ENCODE measurements around the gene AGPAT1. TPM values are rescaled to one million over a fixed set of nuclear protein-coding genes. Genes with fewer than 3 reads are reported as not detected.

AGPAT1 gene
- polyA plus RNA-seq, 2 of the 4 experiments (the other 2 are of a cell fraction), result 29.4 to 40.6 TPM

DNA sequence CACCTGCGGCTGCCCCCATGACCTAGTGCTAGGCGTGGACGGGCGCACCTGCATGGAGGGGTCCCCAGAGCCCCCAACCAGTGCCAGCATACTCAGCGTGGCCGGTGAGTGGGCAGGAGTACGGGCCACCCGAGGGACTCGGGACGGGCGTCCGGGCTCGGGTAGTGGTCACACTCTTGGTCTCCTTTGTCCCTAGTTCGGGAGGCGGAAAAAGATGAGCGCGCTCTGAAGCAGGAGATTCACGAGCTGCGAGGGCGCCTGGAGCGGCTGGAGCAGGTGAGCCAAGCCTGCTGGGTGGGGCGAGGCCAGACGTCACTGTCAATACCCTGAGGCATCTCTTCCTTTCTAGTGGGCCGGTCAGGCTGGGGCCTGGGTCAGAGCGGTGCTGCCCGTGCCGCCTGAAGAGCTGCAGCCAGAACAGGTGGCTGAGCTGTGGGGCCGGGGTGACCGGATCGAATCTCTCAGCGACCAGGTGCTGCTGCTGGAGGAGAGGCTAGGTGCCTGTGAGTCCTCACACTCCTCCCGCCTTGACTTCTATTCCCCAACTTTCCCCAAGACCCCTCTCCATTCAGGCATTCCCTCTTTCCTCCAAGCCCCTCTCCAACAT lies 8.6 kb downstream of the AGPAT1 start:
- Histone ChIP-seq H3K4me3 (no peak overlapping the region), H3K27ac (no peak overlapping the region), H3K4me2 (no peak overlapping the region), H3K4me1 (no peaks in the 10 kb centered on the region), H3K9me3 (no peaks in the 10 kb centered on the region)
- DNase-seq (ENCODE audit: low read depth in 1 of 2, low spot score in 1 of 2), result no peak
- ATAC-seq, result no peak
- ChIA-PET CTCF (no interaction called here), POLR2A (interaction anchor here (1.3 kb wide), 1 partner anchor 39 kb away, joined by 3 read pairs; the partner anchor contains the start of gene ATF6B)
- no peak for TF ChIP-seq RNF2 (IDR thresholded peaks at IDR 0.05; ENCODE audit: borderline replicate concordance, low read depth)
- 87% methylated on average over 31 of the region's 32 CpGs for WGBS (ENCODE audit: missing lambda C conversion rate)
- FAIRE-seq, result no peak

DNA sequence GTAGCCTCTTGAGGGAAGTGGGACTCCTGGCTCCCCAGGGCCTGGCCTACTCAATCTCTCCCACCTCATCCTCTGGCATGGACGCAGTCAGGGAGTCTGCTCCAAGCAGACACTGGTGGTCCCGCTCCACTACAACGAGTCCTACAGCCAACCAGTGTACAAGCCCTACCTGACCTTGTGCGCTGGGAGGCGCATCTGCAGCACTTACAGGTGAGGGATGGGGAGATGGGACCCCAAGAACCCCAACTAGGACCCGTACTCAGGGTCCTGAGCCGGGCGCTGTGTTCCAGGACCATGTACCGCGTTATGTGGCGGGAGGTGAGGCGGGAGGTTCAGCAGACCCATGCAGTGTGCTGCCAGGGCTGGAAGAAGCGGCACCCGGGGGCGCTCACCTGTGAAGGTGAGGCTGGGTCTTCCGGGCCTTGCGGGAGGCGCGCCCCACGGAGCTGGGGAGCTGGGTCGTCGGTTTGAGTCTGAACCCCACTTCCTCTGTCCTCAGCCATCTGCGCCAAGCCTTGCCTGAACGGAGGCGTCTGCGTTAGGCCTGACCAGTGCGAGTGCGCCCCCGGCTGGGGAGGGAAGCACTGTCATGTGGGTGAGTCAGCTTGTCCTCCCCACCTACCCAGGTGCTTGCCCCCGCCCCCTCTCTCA lies 9.3 kb downstream of the AGPAT1 start:
- H3K4me3 ChIP-seq, result no peak overlapping the region
- H3K4me2 ChIP-seq, result no peak overlapping the region
- FAIRE-seq, result no peak
- no peaks in the 10 kb centered on the region for H3K4me1 ChIP-seq
- ATAC-seq, result 0 out of 6 replicates have a peak, but pooled peaks of 1 of the 2 experiments have one; percentile 32
- 96% methylated on average over 21 of the region's 30 CpGs for WGBS (ENCODE audit: missing lambda C conversion rate)
- CTCF ChIA-PET, result interaction anchor here (0.6 kb wide), 1 partner anchor 78 kb away, joined by 3 read pairs; no protein-coding TSS in a partner anchor
- DNase-seq (ENCODE audit: low read depth in 1 of 2, low spot score in 1 of 2), result no peak
- POLR2A ChIA-PET, result interaction anchor here (0.9 to 1.3 kb wide), 2 partner anchors 11 to 38 kb away, joined by 3 read pairs; partner anchors contain the start of gene ATF6B
- no peaks in the 10 kb centered on the region for H3K9me3 ChIP-seq
- TF ChIP-seq NFE2L2 (conservative IDR thresholded peaks at IDR 0.05; ENCODE audit: low read length) (no peak), HMGXB4 (CRISPR knock-in tag; IDR thresholded peaks at IDR 0.05; ENCODE audit: borderline replicate concordance) (no peak), RARB (CRISPR knock-in tag; IDR thresholded peaks at IDR 0.05) (no peak), ATOH8 (CRISPR knock-in tag; IDR thresholded peaks at IDR 0.05; ENCODE audit: low read depth) (no peak), POLR2A (IDR thresholded peaks at IDR 0.05; ENCODE audit: low read length) (no peak), NR3C1 (IDR thresholded peaks at IDR 0.05) (no peak), EHF (CRISPR knock-in tag; IDR thresholded peaks at IDR 0.05) (no peak), FOSB (CRISPR knock-in tag; IDR thresholded peaks at IDR 0.05) (no peak), CHD4 (IDR thresholded peaks at IDR 0.05; ENCODE audit: borderline replicate concordance) (no peak), HOXB13 (CRISPR knock-in tag; IDR thresholded peaks at IDR 0.05; ENCODE audit: low read depth) (no peak), CEBPB (IDR thresholded peaks at IDR 0.05) (no peak), MAX (IDR thresholded peaks at IDR 0.05) (no peak), JUN (IDR thresholded peaks at IDR 0.05) (no peak), E2F6 (IDR thresholded peaks at IDR 0.05; ENCODE audit: borderline replicate concordance, low read depth) (no peak), CHD2 (IDR thresholded peaks at IDR 0.05; ENCODE audit: low read length, partially characterized antibody) (no peak), CBX2 (IDR thresholded peaks at IDR 0.05; ENCODE audit: borderline replicate concordance, low read depth) (no peak), KDM5A (IDR thresholded peaks at IDR 0.05) (no peak), FOSL2 (IDR thresholded peaks at IDR 0.05) (no peak), FOSL2 (CRISPR knock-in tag; IDR thresholded peaks at IDR 0.05) (no peak)
- TF ChIP-seq, protein P1, sequence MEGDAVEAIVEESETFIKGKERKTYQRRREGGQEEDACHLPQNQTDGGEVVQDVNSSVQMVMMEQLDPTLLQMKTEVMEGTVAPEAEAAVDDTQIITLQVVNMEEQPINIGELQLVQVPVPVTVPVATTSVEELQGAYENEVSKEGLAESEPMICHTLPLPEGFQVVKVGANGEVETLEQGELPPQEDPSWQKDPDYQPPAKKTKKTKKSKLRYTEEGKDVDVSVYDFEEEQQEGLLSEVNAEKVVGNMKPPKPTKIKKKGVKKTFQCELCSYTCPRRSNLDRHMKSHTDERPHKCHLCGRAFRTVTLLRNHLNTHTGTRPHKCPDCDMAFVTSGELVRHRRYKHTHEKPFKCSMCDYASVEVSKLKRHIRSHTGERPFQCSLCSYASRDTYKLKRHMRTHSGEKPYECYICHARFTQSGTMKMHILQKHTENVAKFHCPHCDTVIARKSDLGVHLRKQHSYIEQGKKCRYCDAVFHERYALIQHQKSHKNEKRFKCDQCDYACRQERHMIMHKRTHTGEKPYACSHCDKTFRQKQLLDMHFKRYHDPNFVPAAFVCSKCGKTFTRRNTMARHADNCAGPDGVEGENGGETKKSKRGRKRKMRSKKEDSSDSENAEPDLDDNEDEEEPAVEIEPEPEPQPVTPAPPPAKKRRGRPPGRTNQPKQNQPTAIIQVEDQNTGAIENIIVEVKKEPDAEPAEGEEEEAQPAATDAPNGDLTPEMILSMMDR (IDR thresholded peaks at IDR 0.05), result no peak
- TF ChIP-seq, protein P2, sequence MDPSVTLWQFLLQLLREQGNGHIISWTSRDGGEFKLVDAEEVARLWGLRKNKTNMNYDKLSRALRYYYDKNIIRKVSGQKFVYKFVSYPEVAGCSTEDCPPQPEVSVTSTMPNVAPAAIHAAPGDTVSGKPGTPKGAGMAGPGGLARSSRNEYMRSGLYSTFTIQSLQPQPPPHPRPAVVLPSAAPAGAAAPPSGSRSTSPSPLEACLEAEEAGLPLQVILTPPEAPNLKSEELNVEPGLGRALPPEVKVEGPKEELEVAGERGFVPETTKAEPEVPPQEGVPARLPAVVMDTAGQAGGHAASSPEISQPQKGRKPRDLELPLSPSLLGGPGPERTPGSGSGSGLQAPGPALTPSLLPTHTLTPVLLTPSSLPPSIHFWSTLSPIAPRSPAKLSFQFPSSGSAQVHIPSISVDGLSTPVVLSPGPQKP (IDR thresholded peaks at IDR 0.05; ENCODE audit: low read depth, low read length), result no peak
- no peak overlapping the region for H3K27ac ChIP-seq
